Neural progenitor cell (in vitro differentiated cells): ENCODE results near the gene PJA2.

ENCODE experiments used
- CTCF ChIP-seq: fragments of 200-600 bp; sonication (generic); IDR thresholded peaks from 2 replicates; pipeline ENCODE4 v1.5.1; 2017; ENCODE audit warnings: antibody characterized with exemption, mild to moderate bottlenecking
- EZH2 ChIP-seq: fragments of 200-600 bp; sonication (generic); IDR thresholded peaks from 2 replicates; pipeline ENCODE4 v1.6.1; 2017; ENCODE audit warnings: antibody characterized with exemption, mild to moderate bottlenecking, moderate library complexity

GRCh38 chr5:109404428-109404960, 5.3 kb downstream of the PJA2 start:
- no peak for TF ChIP-seq CTCF
- no peak for TF ChIP-seq EZH2
